ENCODE results near the gene PHTF2.

- no peak for TF ChIP-seq EZH2 (IDR thresholded peaks at IDR 0.05; ENCODE audit: low read length)
- TF ChIP-seq CTCF (optimal IDR thresholded peaks at IDR 0.05 in 1 of 3, IDR thresholded peaks at IDR 0.05 in 1 of 3, conservative IDR thresholded peaks at IDR 0.05 in 1 of 3; ENCODE audit: extremely low read depth in 1 of 3, insufficient read depth in 2 of 3, low read length in 3 of 3): no peak
Observed at GRCh38 chr7:77971726-77972125, 173.2 kb downstream of the PHTF2 start.
